ENCODE results near the gene MAN2B2. TPM values are rescaled to one million over a fixed set of nuclear protein-coding genes. Genes with fewer than 3 reads are reported as not detected.
A peak's percentile ranks its signal among the peaks of the same experiment; 100 is the strongest.

MAN2B2 gene
- total and polyA plus RNA-seq, 2 of the 4 experiments (the other 2 are of a cell fraction), result 13.4 to 34.1 TPM

DNA sequence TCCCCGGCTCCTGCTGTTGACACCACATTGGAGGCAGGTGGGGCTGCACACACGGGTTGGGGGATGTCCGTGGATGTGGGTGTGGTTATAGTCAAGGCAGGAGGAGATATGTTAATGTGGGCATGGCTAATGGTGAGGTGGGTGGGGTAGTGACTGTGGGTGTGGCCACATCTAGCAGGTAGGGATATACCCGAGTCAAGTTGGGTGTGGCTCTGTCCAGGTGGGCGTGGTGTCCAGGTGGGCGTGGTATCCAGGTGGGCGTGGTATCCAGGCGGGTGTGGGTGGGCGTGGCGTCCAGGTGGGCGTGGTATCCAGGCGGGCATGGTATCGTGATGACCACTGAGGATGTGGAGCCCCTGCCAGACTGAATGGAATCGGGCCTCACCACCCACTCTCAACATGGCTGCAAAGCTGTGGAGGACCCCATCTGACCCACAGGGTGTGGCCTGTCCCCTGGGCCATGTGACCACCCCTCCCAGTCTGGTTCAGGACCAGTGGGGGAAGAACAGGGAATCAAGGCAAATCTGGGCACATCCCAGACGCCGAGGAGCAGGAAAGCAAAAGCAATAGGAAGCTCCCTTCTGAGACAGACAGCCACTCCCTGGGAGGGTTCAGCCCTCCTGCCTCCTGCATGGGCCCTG is 21.0 kb downstream of the MAN2B2 start:
- ChIA-PET CTCF (no interaction called here), POLR2A (ENCODE audit: unreplicated experiment) (no interaction called here)
- H2AK5ac ChIP-seq (ENCODE audit: low read depth, low read length), result no peak overlapping the region
- H3K27ac ChIP-seq (ENCODE audit: insufficient read depth, low read length), result no peak overlapping the region
- ATAC-seq (ENCODE audit: low read depth) (no peak), DNase-seq (no peak)
- no TSS peak for BruUV-seq (replicated peaks)
- no peak overlapping the region for H2AK9ac ChIP-seq (replicated peaks; ENCODE audit: low read depth, low read length, poor library complexity)
- H3K4me1 ChIP-seq (ENCODE audit: control insufficient read depth, insufficient read depth, low read length), result no peaks in the 10 kb centered on the region
- in situ Hi-C loops (cut with MboI; ENCODE audit: low sequenced_read_pairs), result no loop called here
- no peak overlapping the region for H2BK15ac ChIP-seq (ENCODE audit: low read depth, low read length)
- no peak overlapping the region for H4K91ac ChIP-seq (ENCODE audit: insufficient read depth, low read depth, low read length)
- no peak overlapping the region for H2BK20ac ChIP-seq (ENCODE audit: low read depth, low read length)
- peak overlapping the region; percentile 29 for H2AFZ ChIP-seq (replicated peaks; ENCODE audit: low read length, poor library complexity)
- no peak overlapping the region for H3K56ac ChIP-seq (ENCODE audit: extremely low read depth, insufficient read depth, low read length)
- H3K4ac ChIP-seq (ENCODE audit: low read depth, low read length), result no peak overlapping the region
- dilution Hi-C loops (cut with HindIII; ENCODE audit: low sequenced_read_pairs, unreplicated experiment), result no loop called here
- no peak overlapping the region for H3K4me3 ChIP-seq (ENCODE audit: insufficient read depth, low read depth, low read length)
- no peak overlapping the region for H4K5ac ChIP-seq (ENCODE audit: low read depth, low read length)
- TF ChIP-seq BHLHE40 (IDR thresholded peaks at IDR 0.05; ENCODE audit: low read depth, low read length) (no peak), SMC3 (IDR thresholded peaks at IDR 0.05; ENCODE audit: low read depth, low read length) (no peak), CEBPB (IDR thresholded peaks at IDR 0.05; ENCODE audit: low read depth, low read length) (no peak), CHD1 (IDR thresholded peaks at IDR 0.05; ENCODE audit: low read depth, low read length) (no peak), RFX5 (IDR thresholded peaks at IDR 0.05; ENCODE audit: low read depth, low read length) (no peak), RCOR1 (IDR thresholded peaks at IDR 0.05; ENCODE audit: insufficient replicate concordance, low read length) (no peak), NFE2L2 (IDR thresholded peaks at IDR 0.05; ENCODE audit: low read depth, low read length) (no peak)
- peaks cover 37% of the 10 kb centered on the region for H3K36me3 ChIP-seq (ENCODE audit: control insufficient read depth, insufficient read depth, low read length)
- no peak overlapping the region for H3K4me2 ChIP-seq (ENCODE audit: low read depth, low read length)
- H3K14ac ChIP-seq (replicated peaks; ENCODE audit: low read depth, low read length), result no peak overlapping the region
- no peaks in the 10 kb centered on the region for H3K79me1 ChIP-seq (ENCODE audit: low read depth in 1 of 2, low read length in 2 of 2)
- no peak overlapping the region for H2BK5ac ChIP-seq (ENCODE audit: low read depth, low read length, poor library complexity, severe bottlenecking)
- intact Hi-C loops (cut with micrococcal nuclease), result no loop called here
- H3K27me3 ChIP-seq (ENCODE audit: control insufficient read depth, insufficient read depth, low read length), result no peaks in the 10 kb centered on the region
- no peak overlapping the region for H3K18ac ChIP-seq (ENCODE audit: low read depth, low read length)
- no peaks in the 10 kb centered on the region for H4K20me1 ChIP-seq (ENCODE audit: insufficient read depth, low read length)
- H3K23ac ChIP-seq (ENCODE audit: low read depth, low read length), result no peak overlapping the region
- no peak overlapping the region for H3K9ac ChIP-seq (ENCODE audit: low read depth, low read length)
- WGBS, 2 experiments (ENCODE audit: extremely low coverage in 2 of 2, insufficient read length in 1 of 2), result 61% methylated on average over 9 of the region's 16 CpGs; no CpG with 5 or more reads in 1 of the 2 experiments
- H2BK120ac ChIP-seq (ENCODE audit: low read depth, low read length), result no peak overlapping the region
- 0 out of 2 replicates have a peak, but pooled peaks cover 3% of the 10 kb centered on the region for H3K9me1 ChIP-seq (ENCODE audit: insufficient read depth, low read length)
- H4K8ac ChIP-seq (ENCODE audit: low read depth in 2 of 2, low read length in 2 of 2), result no peak overlapping the region
- no peaks in the 10 kb centered on the region for H3K9me3 ChIP-seq (ENCODE audit: control insufficient read depth, insufficient read depth, low read length)

All from IMR-90 (cell line).